Fibroblast of mammary gland (primary cell): ENCODE measurements around the gene ASCC3.

ENCODE experiments used
- DNase-seq: peaks from one replicate; pipeline ENCODE4 v3.0.0-alpha.2; 2010; ENCODE audit warnings: low read depth
- H3K4me3 ChIP-seq: 2 replicates; pipeline ENCODE4 v1.5.1; 2011; ENCODE audit warnings: low read depth, mild to moderate bottlenecking, low read length, moderate library complexity; ENCODE audit not compliant: control insufficient read depth
- CTCF ChIP-seq: conservative IDR thresholded peaks from 2 replicates; pipeline ENCODE4 v1.5.1; 2011; ENCODE audit warnings: low read depth, low read length, inconsistent platforms; ENCODE audit not compliant: control insufficient read depth, insufficient read depth

ASCC3 gene

GRCh38 chr6:100504786-100505737 is 376.1 kb downstream of the ASCC3 start:
- no peak overlapping the region for H3K4me3 ChIP-seq
- TF ChIP-seq CTCF: peak; percentile 3
- DNase-seq: peak; percentile 82

GRCh38 chr6:100503043-100503705 is 378.0 kb downstream of the ASCC3 start:
- H3K4me3 ChIP-seq: no peak overlapping the region
- TF ChIP-seq CTCF: no peak
- DNase-seq: no peak

DNA sequence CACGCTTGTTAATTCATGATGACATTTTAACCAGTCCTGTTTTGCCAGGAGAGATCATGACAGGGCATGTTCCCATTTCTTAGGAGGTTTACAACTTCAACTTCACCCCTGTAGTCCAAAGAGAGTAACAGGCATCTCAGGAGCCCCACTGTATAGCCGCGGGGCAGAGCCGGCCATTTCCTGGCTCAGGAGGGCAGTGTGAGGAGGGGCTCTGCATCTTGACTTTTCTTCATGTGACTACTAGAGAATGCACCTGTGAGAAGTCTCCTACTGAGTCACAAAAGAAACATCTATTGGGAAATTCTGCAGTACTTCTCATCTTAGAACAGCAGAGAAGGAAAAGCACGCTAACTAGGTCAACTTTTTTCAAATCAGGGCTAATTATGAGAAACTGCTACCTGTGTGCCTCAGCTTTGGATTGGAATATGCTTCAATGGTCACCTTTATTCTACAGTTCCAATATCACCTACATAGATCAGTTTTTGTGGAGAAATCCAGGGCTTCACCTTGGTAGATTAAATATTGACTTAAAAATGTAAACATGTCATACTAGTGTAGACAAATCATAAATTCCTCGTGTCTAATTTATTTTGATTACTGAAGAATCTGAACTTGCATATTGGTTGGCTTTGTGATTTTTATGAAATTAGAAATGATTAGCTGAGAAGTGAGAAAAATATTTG is 387.8 kb downstream of the ASCC3 start:
- H3K4me3 ChIP-seq: no peak overlapping the region
- TF ChIP-seq CTCF: no peak
- no peak for DNase-seq

GRCh38 chr6:100491952-100492670 is 389.0 kb downstream of the ASCC3 start:
- TF ChIP-seq CTCF: no peak
- no peak for DNase-seq
- no peak overlapping the region for H3K4me3 ChIP-seq

- TF ChIP-seq CTCF: no peak
- no peak for DNase-seq
Measured at GRCh38 chr6:100490065-100490464, 391.1 kb downstream of the ASCC3 start.

GRCh38 chr6:100488244-100488643 is 392.9 kb downstream of the ASCC3 start:
- TF ChIP-seq CTCF: no peak
- no peak overlapping the region for H3K4me3 ChIP-seq
- DNase-seq: peak; percentile 27

More at GRCh38 chr6:100490065-100490464, 391.1 kb downstream of the ASCC3 start:
- H3K4me3 ChIP-seq: no peak overlapping the region
